ENCODE measurements around the gene ZNF337. TPM values are rescaled to one million over a fixed set of nuclear protein-coding genes. Genes with fewer than 3 reads are reported as not detected.

ZNF337 gene
- total and polyA plus RNA-seq, 2 donors (not counting 3 experiments of a cell fraction or from before 2014, with no cell fraction given): 8.5 to 16.7 TPM

GRCh38 chr20:25692499-25692898 is 4.2 kb downstream of the ZNF337 start:
- no peaks in the 10 kb centered on the region for H3K27me3 ChIP-seq (ENCODE audit: control insufficient read depth in 2 of 2, insufficient read depth in 2 of 2, low read length in 2 of 2)
- H2AFZ ChIP-seq (ENCODE audit: low read depth, low read length): no peak overlapping the region
- no peak for TF ChIP-seq MAX (IDR thresholded peaks at IDR 0.05; ENCODE audit: insufficient read depth, insufficient read length)
- no peak for TF ChIP-seq JUN (IDR thresholded peaks at IDR 0.05; ENCODE audit: borderline replicate concordance, insufficient read depth, insufficient read length, low read depth)
- no peaks in the 10 kb centered on the region for H3K9me1 ChIP-seq (replicated peaks; ENCODE audit: control insufficient read depth, extremely low read depth, insufficient read depth, low read length)
- no peaks in the 10 kb centered on the region for H4K20me1 ChIP-seq (replicated peaks; ENCODE audit: control insufficient read depth, extremely low read depth, insufficient read depth, low read length)
- H3K9ac ChIP-seq (replicated peaks; ENCODE audit: extremely low read depth, insufficient read depth, low read length): no peak overlapping the region
- no TSS peak for BruUV-seq (replicated peaks)
- no peak for DNase-seq (ENCODE audit: low read depth, low spot score)
- H3K9me3 ChIP-seq (replicated peaks; ENCODE audit: control insufficient read depth, insufficient read depth, low read length): no peaks in the 10 kb centered on the region
- H3K27ac ChIP-seq (ENCODE audit: insufficient read depth, low read depth, low read length): no peak overlapping the region
- dilution Hi-C loops (cut with MboI; ENCODE audit: extremely low pct_ligation_motif_present, low sequenced_read_pairs): no loop called here
- POLR2A ChIA-PET: no interaction called here
- no peak for FAIRE-seq
- peaks cover 5% of the 10 kb centered on the region for H3K4me1 ChIP-seq (ENCODE audit: control insufficient read depth, extremely low read depth, insufficient read depth, low read length)
- intact Hi-C loops (cut with micrococcal nuclease): loop anchor here (1.0 to 10.0 kb wide), 2 partner anchors 222 to 298 kb away; partner anchors contain the start of gene ABHD12
- H3K79me2 ChIP-seq (ENCODE audit: control insufficient read depth, insufficient read depth, low read length): peaks cover 20% of the 10 kb centered on the region
- no peak overlapping the region for H3K4me2 ChIP-seq (ENCODE audit: insufficient read depth, low read length)
- CTCF ChIA-PET: no interaction called here
- H3K4me3 ChIP-seq (replicated peaks in 1 of 3; ENCODE audit: insufficient read depth in 1 of 3, low read depth in 1 of 3, low read length in 3 of 3): no peak overlapping the region
- H3K36me3 ChIP-seq (ENCODE audit: control insufficient read depth in 2 of 2, extremely low read depth in 1 of 2, insufficient read depth in 2 of 2, low read length in 2 of 2): no peaks in the 10 kb centered on the region

- TF ChIP-seq FOS (IDR thresholded peaks at IDR 0.05; ENCODE audit: borderline replicate concordance, insufficient read depth, low read length) (no peak), MAX (IDR thresholded peaks at IDR 0.05; ENCODE audit: insufficient read depth, insufficient read length) (no peak), EZH2 (IDR thresholded peaks at IDR 0.05; ENCODE audit: borderline replicate concordance, low read depth, low read length, severe bottlenecking) (no peak), GATA2 (IDR thresholded peaks at IDR 0.05; ENCODE audit: insufficient read depth, insufficient read length, low read depth, low read length) (no peak), POLR2AphosphoS5 (IDR thresholded peaks at IDR 0.05; ENCODE audit: insufficient read depth, low read depth, low read length) (no peak), CTCF (IDR thresholded peaks at IDR 0.05; ENCODE audit: extremely low read depth in 1 of 2, insufficient read depth in 1 of 2, low read depth in 1 of 2, low read length in 2 of 2) (no peak), MYC (IDR thresholded peaks at IDR 0.05; ENCODE audit: low read depth, low read length) (no peak), POLR2A (IDR thresholded peaks at IDR 0.05; ENCODE audit: low read depth, low read length) (no peak), JUN (IDR thresholded peaks at IDR 0.05; ENCODE audit: borderline replicate concordance, insufficient read depth, insufficient read length, low read depth) (no peak)
- peaks cover 12% of the 10 kb centered on the region for H3K79me2 ChIP-seq (ENCODE audit: control insufficient read depth, insufficient read depth, low read length)
- no peaks in the 10 kb centered on the region for H3K9me3 ChIP-seq (replicated peaks; ENCODE audit: control insufficient read depth, insufficient read depth, low read length)
- dilution Hi-C loops (cut with MboI; ENCODE audit: extremely low pct_ligation_motif_present, low sequenced_read_pairs) (no loop called here), intact Hi-C loops (cut with micrococcal nuclease) (loop anchor here (10.0 kb wide), 1 partner anchor 296 kb away; the partner anchor contains the start of gene ABHD12)
- H2AFZ ChIP-seq (ENCODE audit: low read depth, low read length): no peak overlapping the region
- H3K36me3 ChIP-seq (ENCODE audit: control insufficient read depth in 2 of 2, extremely low read depth in 1 of 2, insufficient read depth in 2 of 2, low read length in 2 of 2): peaks cover 2 to 4% of the 10 kb centered on the region in 2 experiments
- ChIA-PET POLR2A (no interaction called here), CTCF (no interaction called here)
- no peak overlapping the region for H3K27ac ChIP-seq (ENCODE audit: insufficient read depth, low read depth, low read length)
- BruUV-seq (replicated peaks): no TSS peak
- H4K20me1 ChIP-seq (replicated peaks; ENCODE audit: control insufficient read depth, extremely low read depth, insufficient read depth, low read length): no peaks in the 10 kb centered on the region
- H3K4me1 ChIP-seq (ENCODE audit: control insufficient read depth, extremely low read depth, insufficient read depth, low read length): peaks cover under 1% of the 10 kb centered on the region
- FAIRE-seq (no peak), DNase-seq (ENCODE audit: low read depth, low spot score) (no peak)
- no peak overlapping the region for H3K4me2 ChIP-seq (ENCODE audit: insufficient read depth, low read length)
- no peak overlapping the region for H3K9ac ChIP-seq (replicated peaks; ENCODE audit: extremely low read depth, insufficient read depth, low read length)
- H3K27me3 ChIP-seq (ENCODE audit: control insufficient read depth in 2 of 2, insufficient read depth in 2 of 2, low read length in 2 of 2): no peaks in the 10 kb centered on the region
- no peaks in the 10 kb centered on the region for H3K9me1 ChIP-seq (replicated peaks; ENCODE audit: control insufficient read depth, extremely low read depth, insufficient read depth, low read length)
- H3K4me3 ChIP-seq (replicated peaks in 1 of 3; ENCODE audit: insufficient read depth in 1 of 3, low read depth in 1 of 3, low read length in 3 of 3): no peak overlapping the region
These were observed 6.2 kb downstream of the ZNF337 start for GRCh38 chr20:25690427-25690826.

Measured in endothelial cell of umbilical vein (primary cell).